Activated T-helper 17 cell treated with anti-CD3 and anti-CD28 coated beads, Interleukin-2, amount 50 U/mL, for 72 hours (primary cell): ENCODE measurements around the gene DPF3. TPM values are rescaled to one million over a fixed set of nuclear protein-coding genes. Genes with fewer than 3 reads are reported as not detected.
A peak's percentile ranks its signal among the peaks of the same experiment; 100 is the strongest.

Source experiments
- ATAC-seq: fragments of 150-1000 bp; cut with Tn5 transposase; replicated peaks from 2 replicates; pipeline ENCODE4 v1.10.0; 2021; ENCODE audit warnings: mild to moderate bottlenecking, moderate library complexity
- H3K27ac Mint-ChIP-seq: one replicate; pipeline ENCODE4 v1.8.0; 2022; ENCODE audit warnings: mixed read lengths
- H3K27me3 Mint-ChIP-seq: one replicate; pipeline ENCODE4 v1.8.0; 2022; ENCODE audit warnings: mixed read lengths
- H3K36me3 Mint-ChIP-seq: one replicate; pipeline ENCODE4 v1.8.0; 2022; ENCODE audit warnings: low read depth, mild to moderate bottlenecking, mixed read lengths
- H3K4me1 Mint-ChIP-seq: one replicate; pipeline ENCODE4 v1.8.0; 2022; ENCODE audit warnings: mixed read lengths
- H3K4me3 Mint-ChIP-seq: one replicate; pipeline ENCODE4 v1.8.0; 2022; ENCODE audit warnings: mild to moderate bottlenecking, mixed read lengths
- H3K9me3 Mint-ChIP-seq: one replicate; pipeline ENCODE4 v1.8.0; 2022; ENCODE audit warnings: mixed read lengths
- total RNA-seq, 2 donors: library from RNA; stranded (reverse); gene quantifications; one replicate each; pipeline ENCODE4 v1.2.3, GENCODE V29; 2022

The DPF3 gene
- total RNA-seq, 2 donors from 2014 or later, result 0.13 to 0.30 TPM

GRCh38 chr14:72793156-72793939 lies 100.6 kb downstream of the DPF3 start:
- Mint-ChIP-seq H3K36me3 (no peaks in the 10 kb centered on the region), H3K4me3 (no peak overlapping the region), H3K27ac (no peak overlapping the region), H3K4me1 (no peaks in the 10 kb centered on the region), H3K27me3 (peaks cover 3% of the 10 kb centered on the region), H3K9me3 (no peaks in the 10 kb centered on the region)
- no peak for ATAC-seq

DNA sequence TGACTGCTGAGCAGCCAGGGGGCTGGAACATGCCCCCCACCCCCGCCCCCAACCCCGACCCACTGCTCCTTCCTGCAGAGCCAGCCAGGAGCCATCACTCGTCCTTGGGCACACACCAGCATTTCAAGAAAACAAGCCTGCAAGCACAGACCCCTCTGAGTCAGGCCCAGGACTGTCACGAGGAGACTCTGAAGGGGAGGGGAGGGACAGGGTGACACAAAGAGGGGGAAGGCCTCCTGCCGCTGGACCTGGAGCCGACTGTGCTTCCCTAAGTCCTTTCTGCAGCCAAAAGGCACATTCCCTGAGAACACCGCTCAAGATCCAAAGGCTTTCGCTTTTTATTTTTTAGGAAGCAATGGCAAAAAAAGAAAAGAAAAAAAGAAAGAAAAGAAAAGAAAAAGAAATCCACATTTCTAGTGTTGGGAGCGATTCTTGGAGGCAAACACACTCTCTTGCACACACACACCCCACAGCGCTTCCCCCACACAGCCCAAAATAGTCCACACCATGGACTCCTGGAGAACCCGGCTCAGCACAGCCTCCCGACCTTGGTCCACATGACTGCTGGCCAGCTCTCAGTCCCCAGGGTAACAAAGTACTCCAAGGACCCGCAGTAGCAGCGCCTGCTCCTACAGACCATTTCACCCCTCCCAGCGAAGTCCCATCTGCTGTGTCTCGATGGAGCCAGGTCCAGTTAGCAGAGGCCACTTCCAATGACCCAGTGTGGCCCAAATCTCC lies 101.7 kb downstream of the DPF3 start:
- Mint-ChIP-seq H3K36me3 (no peaks in the 10 kb centered on the region), H3K27me3 (peaks cover 3% of the 10 kb centered on the region), H3K4me3 (no peak overlapping the region), H3K27ac (no peak overlapping the region), H3K4me1 (no peaks in the 10 kb centered on the region), H3K9me3 (no peaks in the 10 kb centered on the region)
- no peak for ATAC-seq

DNA sequence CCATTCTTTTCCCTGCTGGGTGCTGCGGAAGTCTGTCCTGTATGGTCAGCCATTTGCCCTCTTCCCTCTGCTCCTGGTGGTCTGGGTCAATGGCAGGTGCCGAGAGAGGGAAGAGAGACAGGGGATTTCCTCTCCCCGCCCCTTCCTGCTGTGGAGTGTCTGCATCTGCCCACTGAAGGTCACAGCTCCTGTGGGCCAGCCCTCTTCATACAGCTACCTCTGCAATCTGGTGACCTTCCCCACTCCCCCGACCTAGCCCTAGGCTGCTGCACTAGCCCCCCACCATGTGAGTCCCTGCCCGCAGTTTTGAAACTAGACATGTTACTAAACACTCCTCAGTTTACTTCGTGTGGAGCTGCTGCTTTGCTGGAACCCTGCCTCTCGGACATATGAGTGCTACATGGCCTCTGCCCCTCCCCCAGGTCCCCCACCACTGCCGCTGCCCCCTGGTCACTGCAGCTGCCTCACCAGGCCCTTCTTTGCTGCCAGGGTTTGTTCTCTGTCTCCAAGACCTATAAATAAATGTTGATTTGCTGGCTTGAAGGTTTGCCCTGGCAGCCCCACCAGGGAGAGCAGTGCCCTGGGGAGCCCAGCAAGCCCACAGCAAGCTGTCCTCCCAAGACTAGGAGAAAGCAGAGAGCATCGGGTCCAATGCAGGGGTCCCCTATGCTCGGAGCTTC lies 102.9 kb downstream of the DPF3 start:
- H3K27me3 Mint-ChIP-seq, result peaks cover 3% of the 10 kb centered on the region
- no peaks in the 10 kb centered on the region for H3K36me3 Mint-ChIP-seq
- no peak for ATAC-seq
- peak overlapping the region; percentile 63 for H3K27ac Mint-ChIP-seq
- H3K9me3 Mint-ChIP-seq, result no peaks in the 10 kb centered on the region
- H3K4me3 Mint-ChIP-seq, result no peak overlapping the region
- H3K4me1 Mint-ChIP-seq, result no peaks in the 10 kb centered on the region

GRCh38 chr14:72788972-72789728 lies 104.8 kb downstream of the DPF3 start:
- no peak overlapping the region for H3K4me3 Mint-ChIP-seq
- no peaks in the 10 kb centered on the region for H3K9me3 Mint-ChIP-seq
- H3K4me1 Mint-ChIP-seq, result no peaks in the 10 kb centered on the region
- H3K27me3 Mint-ChIP-seq, result peaks cover 3% of the 10 kb centered on the region
- ATAC-seq, result no peak
- no peak overlapping the region for H3K27ac Mint-ChIP-seq
- no peaks in the 10 kb centered on the region for H3K36me3 Mint-ChIP-seq

GRCh38 chr14:72788255-72788654 lies 105.6 kb downstream of the DPF3 start:
- no peaks in the 10 kb centered on the region for H3K4me1 Mint-ChIP-seq
- no peak overlapping the region for H3K4me3 Mint-ChIP-seq
- H3K9me3 Mint-ChIP-seq, result no peaks in the 10 kb centered on the region
- H3K36me3 Mint-ChIP-seq, result no peaks in the 10 kb centered on the region
- H3K27ac Mint-ChIP-seq, result no peak overlapping the region
- H3K27me3 Mint-ChIP-seq, result peaks cover 3% of the 10 kb centered on the region
- no peak for ATAC-seq

DNA sequence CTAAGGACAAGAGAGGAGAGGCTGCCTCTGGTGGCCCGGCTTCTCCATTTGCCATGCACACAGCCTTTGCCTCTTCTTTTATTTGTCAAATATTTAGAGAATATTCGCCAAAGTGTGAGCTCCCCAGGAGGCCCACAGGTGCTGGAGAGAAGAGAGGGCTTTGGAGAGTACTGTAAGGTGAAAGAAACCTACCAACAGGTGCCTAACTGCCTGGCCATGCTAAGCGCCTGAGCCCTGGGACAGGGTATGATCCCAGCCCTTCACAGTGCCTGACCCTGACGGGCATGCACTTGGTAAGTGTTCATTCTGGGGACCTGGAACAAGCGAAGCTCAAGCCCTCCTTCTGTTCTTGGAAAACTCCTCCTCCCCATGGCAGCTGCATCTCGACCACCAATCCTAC lies 106.1 kb downstream of the DPF3 start:
- H3K4me3 Mint-ChIP-seq, result no peak overlapping the region
- no peaks in the 10 kb centered on the region for H3K4me1 Mint-ChIP-seq
- H3K9me3 Mint-ChIP-seq, result no peaks in the 10 kb centered on the region
- H3K27ac Mint-ChIP-seq, result no peak overlapping the region
- peaks cover under 1% of the 10 kb centered on the region for H3K27me3 Mint-ChIP-seq
- no peaks in the 10 kb centered on the region for H3K36me3 Mint-ChIP-seq
- no peak for ATAC-seq

DNA sequence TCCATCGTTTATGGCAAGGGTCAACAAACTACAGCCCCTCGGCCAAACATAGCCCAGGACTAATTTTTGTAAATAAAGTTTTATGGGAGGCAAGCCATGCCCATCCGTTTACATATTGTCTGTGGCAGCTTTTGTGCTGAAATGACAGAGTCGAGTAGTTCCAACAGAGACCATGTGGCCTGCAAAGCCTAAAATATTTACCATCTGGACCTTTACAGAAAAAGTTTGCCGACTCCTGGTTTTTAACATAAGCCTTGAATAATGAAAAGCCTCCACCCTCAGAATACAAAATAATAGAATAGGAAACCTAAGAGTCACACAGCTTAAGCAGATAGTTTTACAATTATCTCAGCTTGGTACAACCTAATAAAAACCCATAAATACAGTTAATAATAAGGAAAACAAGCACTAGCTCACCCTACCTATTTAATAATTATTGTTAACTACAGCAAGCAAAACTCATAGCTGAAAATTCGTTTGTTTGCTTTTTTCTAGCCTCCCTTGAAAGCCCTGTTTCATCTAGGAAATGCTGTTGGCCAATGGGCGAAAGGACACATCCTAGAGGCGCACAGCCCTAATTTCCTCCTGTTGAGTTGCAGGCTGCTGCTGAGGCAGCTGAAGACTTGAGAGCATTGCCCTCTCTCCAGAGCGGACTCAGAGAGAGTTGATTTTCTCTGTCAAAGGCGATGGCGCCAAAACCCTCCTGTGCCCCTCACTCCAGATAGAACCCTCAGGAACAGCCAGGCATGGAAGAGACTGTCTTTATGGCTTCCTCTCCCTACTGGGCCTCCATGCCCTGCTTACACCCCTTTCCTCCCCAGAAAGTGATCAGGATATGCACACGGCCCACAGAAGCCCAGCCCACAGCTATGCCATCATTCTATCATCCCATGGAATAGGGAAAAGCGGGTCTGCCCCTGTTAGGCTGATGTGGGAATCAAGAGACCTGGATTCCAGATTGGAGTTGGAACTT lies 107.2 kb downstream of the DPF3 start:
- H3K4me3 Mint-ChIP-seq, result no peak overlapping the region
- no peak for ATAC-seq
- H3K27me3 Mint-ChIP-seq, result no peaks in the 10 kb centered on the region
- no peaks in the 10 kb centered on the region for H3K36me3 Mint-ChIP-seq
- H3K4me1 Mint-ChIP-seq, result no peaks in the 10 kb centered on the region
- H3K9me3 Mint-ChIP-seq, result no peaks in the 10 kb centered on the region
- H3K27ac Mint-ChIP-seq, result no peak overlapping the region

GRCh38 chr14:72783741-72784140 lies 110.2 kb downstream of the DPF3 start:
- no peaks in the 10 kb centered on the region for H3K9me3 Mint-ChIP-seq
- no peak overlapping the region for H3K27ac Mint-ChIP-seq
- no peak for ATAC-seq
- no peaks in the 10 kb centered on the region for H3K27me3 Mint-ChIP-seq
- no peaks in the 10 kb centered on the region for H3K4me1 Mint-ChIP-seq
- H3K36me3 Mint-ChIP-seq, result no peaks in the 10 kb centered on the region
- H3K4me3 Mint-ChIP-seq, result no peak overlapping the region

DNA sequence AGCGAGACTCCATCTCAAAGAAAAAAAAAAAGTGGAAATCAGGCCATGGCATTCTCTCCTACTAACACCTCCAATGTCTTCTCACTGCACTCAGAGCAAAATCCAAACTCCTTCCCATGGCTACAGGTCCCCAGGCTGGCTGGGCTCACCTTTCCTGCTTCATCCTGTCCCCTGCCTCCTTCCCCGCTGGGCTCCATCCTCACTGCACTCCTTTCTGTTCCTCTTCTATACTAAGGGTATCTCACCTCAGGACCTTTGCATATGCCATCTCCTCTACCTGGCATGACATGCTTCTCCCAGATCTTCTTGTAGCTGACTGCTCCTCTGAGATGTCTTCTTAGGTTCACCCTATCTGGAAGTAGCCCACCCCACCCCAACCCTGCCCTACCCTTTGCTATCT lies 111.1 kb downstream of the DPF3 start:
- no peaks in the 10 kb centered on the region for H3K36me3 Mint-ChIP-seq
- no peak overlapping the region for H3K27ac Mint-ChIP-seq
- peaks cover 1% of the 10 kb centered on the region for H3K9me3 Mint-ChIP-seq
- ATAC-seq, result no peak
- no peak overlapping the region for H3K4me3 Mint-ChIP-seq
- H3K27me3 Mint-ChIP-seq, result no peaks in the 10 kb centered on the region
- no peaks in the 10 kb centered on the region for H3K4me1 Mint-ChIP-seq

- ATAC-seq, result no peak
- no peak overlapping the region for H3K27ac Mint-ChIP-seq
- H3K9me3 Mint-ChIP-seq, result peaks cover 11% of the 10 kb centered on the region
- no peaks in the 10 kb centered on the region for H3K36me3 Mint-ChIP-seq
- H3K4me3 Mint-ChIP-seq, result no peak overlapping the region
- no peaks in the 10 kb centered on the region for H3K27me3 Mint-ChIP-seq
- no peaks in the 10 kb centered on the region for H3K4me1 Mint-ChIP-seq
These were observed 112.1 kb downstream of the DPF3 start for GRCh38 chr14:72781561-72782508.

GRCh38 chr14:72780751-72781150 lies 113.2 kb downstream of the DPF3 start:
- H3K4me1 Mint-ChIP-seq, result peaks cover 3% of the 10 kb centered on the region
- peaks cover 12% of the 10 kb centered on the region for H3K9me3 Mint-ChIP-seq
- ATAC-seq, result no peak
- H3K4me3 Mint-ChIP-seq, result no peak overlapping the region
- peaks cover 2% of the 10 kb centered on the region for H3K27me3 Mint-ChIP-seq
- no peak overlapping the region for H3K27ac Mint-ChIP-seq
- H3K36me3 Mint-ChIP-seq, result no peaks in the 10 kb centered on the region

DNA sequence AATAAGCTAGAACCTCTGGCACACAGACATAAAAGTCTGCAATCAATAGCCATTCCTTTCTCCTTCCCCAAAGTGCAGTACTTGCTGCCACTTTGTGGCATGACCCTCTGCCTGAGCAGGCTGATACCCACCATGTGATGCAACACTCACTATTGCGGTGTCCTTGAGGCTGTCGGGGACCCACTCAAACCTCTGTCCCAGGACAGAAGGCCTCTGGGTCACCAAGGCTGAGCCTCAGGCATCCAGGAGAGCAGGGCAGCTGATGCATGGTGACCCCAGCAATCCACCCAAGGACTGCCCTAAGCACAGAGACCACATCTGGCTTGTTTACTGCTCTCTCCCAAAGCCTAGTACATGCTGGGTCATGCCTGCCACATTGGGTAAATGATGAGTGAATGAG lies 114.2 kb downstream of the DPF3 start:
- H3K36me3 Mint-ChIP-seq, result no peaks in the 10 kb centered on the region
- H3K9me3 Mint-ChIP-seq, result peaks cover 12% of the 10 kb centered on the region
- no peak overlapping the region for H3K4me3 Mint-ChIP-seq
- peaks cover 5% of the 10 kb centered on the region for H3K4me1 Mint-ChIP-seq
- H3K27me3 Mint-ChIP-seq, result peaks cover 4% of the 10 kb centered on the region
- no peak for ATAC-seq
- H3K27ac Mint-ChIP-seq, result no peak overlapping the region

DNA sequence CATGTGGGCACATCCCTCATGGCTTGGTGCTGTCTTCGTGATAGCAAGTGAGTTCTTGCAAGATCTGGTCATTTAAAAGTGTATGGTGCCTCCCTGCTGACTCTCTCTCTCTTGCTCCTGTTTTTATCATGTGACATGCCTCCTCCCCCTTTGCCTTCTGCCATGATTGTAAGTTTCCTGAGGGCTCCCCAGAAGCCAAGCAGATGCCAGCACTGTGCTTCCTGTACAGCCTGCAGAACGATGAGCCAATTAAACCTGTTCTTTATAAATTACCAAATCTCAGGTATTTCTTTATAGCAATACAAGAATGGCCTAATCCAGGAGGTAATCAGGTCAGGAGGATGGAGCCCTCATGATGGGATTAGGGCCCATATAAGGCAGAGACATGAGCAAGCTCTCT lies 116.3 kb downstream of the DPF3 start:
- no peak overlapping the region for H3K27ac Mint-ChIP-seq
- H3K27me3 Mint-ChIP-seq, result peaks cover 4% of the 10 kb centered on the region
- no peaks in the 10 kb centered on the region for H3K36me3 Mint-ChIP-seq
- no peak overlapping the region for H3K4me3 Mint-ChIP-seq
- no peak for ATAC-seq
- peaks cover 5% of the 10 kb centered on the region for H3K4me1 Mint-ChIP-seq
- H3K9me3 Mint-ChIP-seq, result peaks cover 12% of the 10 kb centered on the region
